ENCODE results near the gene FXYD3. TPM values are rescaled to one million over a fixed set of nuclear protein-coding genes. Genes with fewer than 3 reads are reported as not detected.

FXYD3 gene
- total RNA-seq, 1 donor from 2014 or later = 1.1 TPM

- no peak for TF ChIP-seq CTCF (IDR thresholded peaks at IDR 0.05; ENCODE audit: borderline replicate concordance)
- peaks cover 19% of the 10 kb centered on the region for H3K4me1 ChIP-seq
- no peak for DNase-seq
- H3K4me3 ChIP-seq = peak overlapping the region; percentile 25
- intact Hi-C loops (cut with micrococcal nuclease) = no loop called here
- no peaks in the 10 kb centered on the region for H3K27me3 ChIP-seq (ENCODE audit: low read depth)
- peak overlapping the region; percentile 51 for H3K27ac ChIP-seq (replicated peaks)
- no peaks in the 10 kb centered on the region for H3K36me3 ChIP-seq
- no peaks in the 10 kb centered on the region for H3K9me3 ChIP-seq (replicated peaks)
These were observed 614 bp downstream of the FXYD3 start for GRCh38 chr19:35116072-35116801.

GRCh38 chr19:35117116-35117515 lies 1.5 kb downstream of the FXYD3 start:
- H3K4me1 ChIP-seq = peaks cover 19% of the 10 kb centered on the region
- H3K27me3 ChIP-seq (ENCODE audit: low read depth) = no peaks in the 10 kb centered on the region
- H3K4me3 ChIP-seq = peak overlapping the region; percentile 25
- intact Hi-C loops (cut with micrococcal nuclease) = no loop called here
- no peaks in the 10 kb centered on the region for H3K36me3 ChIP-seq
- DNase-seq = no peak
- no peak for TF ChIP-seq CTCF (IDR thresholded peaks at IDR 0.05; ENCODE audit: borderline replicate concordance)
- no peaks in the 10 kb centered on the region for H3K9me3 ChIP-seq (replicated peaks)
- H3K27ac ChIP-seq (replicated peaks) = peak overlapping the region; percentile 14

- Histone ChIP-seq H3K9me3 (replicated peaks) (no peaks in the 10 kb centered on the region), H3K27me3 (ENCODE audit: low read depth) (no peaks in the 10 kb centered on the region), H3K4me3 (no peak overlapping the region), H3K36me3 (no peaks in the 10 kb centered on the region), H3K27ac (replicated peaks) (no peak overlapping the region), H3K4me1 (peaks cover 19% of the 10 kb centered on the region)
- TF ChIP-seq CTCF (IDR thresholded peaks at IDR 0.05; ENCODE audit: borderline replicate concordance) = no peak
- DNase-seq = no peak
- intact Hi-C loops (cut with micrococcal nuclease) = no loop called here
These were observed 2.2 kb downstream of the FXYD3 start for GRCh38 chr19:35117799-35118198.

- no peak for DNase-seq
These were observed 2.8 kb downstream of the FXYD3 start for GRCh38 chr19:35118268-35119020.

GRCh38 chr19:35119091-35119490 lies 3.5 kb downstream of the FXYD3 start:
- DNase-seq = no peak
- intact Hi-C loops (cut with micrococcal nuclease) = no loop called here
- peaks cover 29% of the 10 kb centered on the region for H3K4me1 ChIP-seq
- H3K27ac ChIP-seq (replicated peaks) = peak overlapping the region; percentile 33
- H3K4me3 ChIP-seq = peak overlapping the region; percentile 1
- TF ChIP-seq CTCF (IDR thresholded peaks at IDR 0.05; ENCODE audit: borderline replicate concordance) = no peak
- H3K9me3 ChIP-seq (replicated peaks) = no peaks in the 10 kb centered on the region
- H3K36me3 ChIP-seq = no peaks in the 10 kb centered on the region
- H3K27me3 ChIP-seq (ENCODE audit: low read depth) = no peaks in the 10 kb centered on the region

More at GRCh38 chr19:35118268-35119020, 2.8 kb downstream of the FXYD3 start:
- no peak for TF ChIP-seq CTCF (IDR thresholded peaks at IDR 0.05; ENCODE audit: borderline replicate concordance)
- intact Hi-C loops (cut with micrococcal nuclease) = no loop called here
- H3K9me3 ChIP-seq (replicated peaks) = no peaks in the 10 kb centered on the region
- H3K27ac ChIP-seq (replicated peaks) = peak overlapping the region; percentile 33
- peaks cover 23% of the 10 kb centered on the region for H3K4me1 ChIP-seq
- H3K4me3 ChIP-seq = peak overlapping the region; percentile 1
- no peaks in the 10 kb centered on the region for H3K36me3 ChIP-seq
- no peaks in the 10 kb centered on the region for H3K27me3 ChIP-seq (ENCODE audit: low read depth)

Data from left ventricle myocardium inferior (tissue), 1 donor.